Endothelial cell of umbilical vein (primary cell): ENCODE measurements around the gene S100A9.

ENCODE experiments used
- EZH2 ChIP-seq: IDR thresholded peaks from 2 replicates; pipeline ENCODE4 v1.6.1; 2012; ENCODE audit warnings: borderline replicate concordance, low read depth, mild to moderate bottlenecking, moderate library complexity, low read length, inconsistent platforms; ENCODE audit not compliant: severe bottlenecking
- FOS ChIP-seq: IDR thresholded peaks from 2 replicates; pipeline ENCODE4 v1.6.1; 2011; ENCODE audit warnings: mild to moderate bottlenecking, low read length, moderate library complexity, borderline replicate concordance; ENCODE audit not compliant: insufficient read depth
- GATA2 ChIP-seq: IDR thresholded peaks from 2 replicates; pipeline ENCODE4 v1.7.0; 2011; ENCODE audit warnings: low read depth, mild to moderate bottlenecking, moderate library complexity, mixed read lengths, low read length; ENCODE audit not compliant: insufficient read length, insufficient read depth
- JUN ChIP-seq: IDR thresholded peaks from 2 replicates; pipeline ENCODE4 v1.6.1; 2011; ENCODE audit warnings: borderline replicate concordance, low read depth; ENCODE audit not compliant: insufficient read length, insufficient read depth
- MYC ChIP-seq: IDR thresholded peaks from one replicate; pipeline ENCODE4 v1.6.1; 2011; ENCODE audit warnings: mild to moderate bottlenecking, low read depth, low read length
- POLR2A ChIP-seq: IDR thresholded peaks from 2 replicates; pipeline ENCODE4 v1.6.1; 2012; ENCODE audit warnings: low read depth, mild to moderate bottlenecking, control low read depth, low read length
- POLR2AphosphoS5 ChIP-seq: IDR thresholded peaks from 2 replicates; pipeline ENCODE4 v1.6.1; 2012; ENCODE audit warnings: low read depth, mild to moderate bottlenecking, control low read depth, low read length, moderate library complexity; ENCODE audit not compliant: insufficient read depth
- TF ChIP-seq, protein P1 (sequence below), 2 donors: IDR thresholded peaks; 1 replicate in 1 of 2; 2 replicates in 1 of 2; pipeline ENCODE4 v1.5.1; 2011; ENCODE audit warnings: low read length in 2 of 2, mild to moderate bottlenecking in 2 of 2, moderate library complexity in 2 of 2, control low read depth in 1 of 2, inconsistent platforms in 1 of 2, low read depth in 1 of 2; ENCODE audit not compliant: insufficient read depth in 1 of 2; ENCODE audit errors: extremely low read depth in 1 of 2
- TF ChIP-seq, protein P2 (sequence below): IDR thresholded peaks from 2 replicates; pipeline ENCODE4 v1.6.1; 2011; ENCODE audit not compliant: insufficient read depth, insufficient read length

- TF ChIP-seq, protein P1, sequence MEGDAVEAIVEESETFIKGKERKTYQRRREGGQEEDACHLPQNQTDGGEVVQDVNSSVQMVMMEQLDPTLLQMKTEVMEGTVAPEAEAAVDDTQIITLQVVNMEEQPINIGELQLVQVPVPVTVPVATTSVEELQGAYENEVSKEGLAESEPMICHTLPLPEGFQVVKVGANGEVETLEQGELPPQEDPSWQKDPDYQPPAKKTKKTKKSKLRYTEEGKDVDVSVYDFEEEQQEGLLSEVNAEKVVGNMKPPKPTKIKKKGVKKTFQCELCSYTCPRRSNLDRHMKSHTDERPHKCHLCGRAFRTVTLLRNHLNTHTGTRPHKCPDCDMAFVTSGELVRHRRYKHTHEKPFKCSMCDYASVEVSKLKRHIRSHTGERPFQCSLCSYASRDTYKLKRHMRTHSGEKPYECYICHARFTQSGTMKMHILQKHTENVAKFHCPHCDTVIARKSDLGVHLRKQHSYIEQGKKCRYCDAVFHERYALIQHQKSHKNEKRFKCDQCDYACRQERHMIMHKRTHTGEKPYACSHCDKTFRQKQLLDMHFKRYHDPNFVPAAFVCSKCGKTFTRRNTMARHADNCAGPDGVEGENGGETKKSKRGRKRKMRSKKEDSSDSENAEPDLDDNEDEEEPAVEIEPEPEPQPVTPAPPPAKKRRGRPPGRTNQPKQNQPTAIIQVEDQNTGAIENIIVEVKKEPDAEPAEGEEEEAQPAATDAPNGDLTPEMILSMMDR (IDR thresholded peaks at IDR 0.05; ENCODE audit: extremely low read depth in 1 of 2, insufficient read depth in 1 of 2, low read depth in 1 of 2, low read length in 2 of 2), result peak; percentile 43 to 50
- TF ChIP-seq JUN, result no peak
- TF ChIP-seq POLR2AphosphoS5, result no peak
- no peak for TF ChIP-seq POLR2A
- no peak for TF ChIP-seq EZH2
- TF ChIP-seq, protein P2, sequence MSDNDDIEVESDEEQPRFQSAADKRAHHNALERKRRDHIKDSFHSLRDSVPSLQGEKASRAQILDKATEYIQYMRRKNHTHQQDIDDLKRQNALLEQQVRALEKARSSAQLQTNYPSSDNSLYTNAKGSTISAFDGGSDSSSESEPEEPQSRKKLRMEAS, result peak; percentile 54
- TF ChIP-seq MYC, result no peak
- no peak for TF ChIP-seq GATA2
- no peak for TF ChIP-seq FOS
These were observed 47.1 kb downstream of the S100A9 start for GRCh38 chr1:153404768-153405167.
